Vagina (tissue), 2 donors: Measurements from ENCODE around the gene GPX4. TPM values are rescaled to one million over a fixed set of nuclear protein-coding genes. Genes with fewer than 3 reads are reported as not detected.

ENCODE experiments used
- DNase-seq, 2 donors: peaks; one replicate each; pipeline ENCODE4 v3.0.0-alpha.2; 2017; ENCODE audit errors: extremely low spot score in 2 of 2
- H3K27ac ChIP-seq: fragments of 200-600 bp; sonication (generic); one replicate; pipeline ENCODE4 v1.5.1; 2019
- H3K27me3 ChIP-seq: fragments of 200-600 bp; sonication (generic); one replicate; pipeline ENCODE4 v1.5.1; 2019
- H3K36me3 ChIP-seq, 2 donors: fragments of 200-600 bp; sonication (generic); one replicate each; pipeline ENCODE4 v1.5.1; 2017 to 2019
- H3K4me1 ChIP-seq: fragments of 200-600 bp; sonication (generic); one replicate; pipeline ENCODE4 v1.5.1; 2019
- H3K4me3 ChIP-seq, 2 donors: fragments of 200-600 bp; sonication (generic); 1 replicate in 1 of 2; 2 replicates in 1 of 2; pipeline ENCODE4 v1.5.1; 2016 to 2019
- H3K9me3 ChIP-seq: fragments of 200-600 bp; sonication (generic); one replicate; pipeline ENCODE4 v1.5.1; 2019
- CTCF ChIP-seq, 3 experiments: fragments of 450-650 bp in 2 of 3; fragments of 200-600 bp in 1 of 3; sonication (generic) in 1 of 3; IDR thresholded peaks; one replicate each; pipeline ENCODE4 v1.5.1; 2017 to 2019; ENCODE audit warnings: antibody characterized with exemption in 3 of 3, mild to moderate bottlenecking in 2 of 3, moderate library complexity in 2 of 3
- POLR2A ChIP-seq, 2 donors: fragments of 450-650 bp; IDR thresholded peaks; one replicate each; pipeline ENCODE4 v1.6.1; 2017; ENCODE audit warnings: antibody characterized with exemption in 2 of 2, mild to moderate bottlenecking in 2 of 2, moderate library complexity in 2 of 2
- POLR2AphosphoS5 ChIP-seq, 2 donors: sonication (generic); formaldehyde crosslinking; IDR thresholded peaks; one replicate each; pipeline ENCODE4 v1.9.0; 2017; ENCODE audit warnings: antibody characterized with exemption in 2 of 2, mild to moderate bottlenecking in 2 of 2, low read depth in 1 of 2; ENCODE audit not compliant: insufficient read depth in 1 of 2
- intact Hi-C: fragments of 100-400 bp; cut with DNase I; formaldehyde crosslinking; loops from one replicate; pipeline ENCODE4 v1.15.1; 2023
- total RNA-seq: library from RNA; depleted of rRNA; stranded (reverse); fragments of >200 nt; gene quantifications from one replicate; pipeline ENCODE4 v1.2.3, GENCODE V29; 2016

The GPX4 gene
- total RNA-seq, 1 donor from 2014 or later = 524 TPM

DNA sequence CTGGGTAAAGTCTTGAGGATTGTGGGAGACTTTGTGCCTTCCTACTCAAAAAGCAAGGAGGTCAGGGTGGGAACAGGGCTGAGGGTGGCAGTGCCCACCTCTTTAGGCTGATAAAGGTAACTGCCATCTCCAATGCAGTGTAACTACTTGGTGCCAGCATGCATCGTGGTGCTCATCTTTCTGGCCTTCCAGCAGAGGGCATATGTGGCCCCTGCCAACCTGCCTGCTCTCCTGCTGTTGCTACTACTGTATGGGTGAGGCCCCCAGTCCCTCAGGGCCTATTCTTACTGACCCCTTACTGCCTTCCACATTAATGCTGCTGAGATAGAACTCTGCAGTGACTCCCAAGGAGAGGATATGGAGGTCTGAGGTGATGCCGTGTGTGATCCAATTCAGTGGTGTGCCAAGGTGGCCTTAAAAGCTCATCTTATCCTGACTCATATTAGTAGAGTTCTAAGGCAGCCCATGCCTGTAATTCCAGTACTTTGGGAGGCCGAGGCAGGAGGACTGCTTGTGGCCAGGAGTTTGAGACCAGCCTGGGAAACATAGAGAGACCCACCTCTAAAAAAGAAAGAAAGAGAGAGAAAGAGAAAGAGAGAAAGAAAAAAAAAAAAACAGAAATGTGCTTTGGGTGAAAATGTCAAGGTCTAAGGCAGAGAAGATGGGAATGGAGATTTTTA is 46.5 kb upstream of the GPX4 start:
- peaks cover 0 to 5% of the 10 kb centered on the region in 2 donors for H3K36me3 ChIP-seq
- H3K27me3 ChIP-seq = no peaks in the 10 kb centered on the region
- H3K4me1 ChIP-seq = no peaks in the 10 kb centered on the region
- intact Hi-C loops = no loop called here
- H3K4me3 ChIP-seq = no peak overlapping the region
- TF ChIP-seq POLR2A (IDR thresholded peaks at IDR 0.05) (no peak), CTCF (IDR thresholded peaks at IDR 0.05) (no peak), POLR2AphosphoS5 (IDR thresholded peaks at IDR 0.05; ENCODE audit: insufficient read depth in 1 of 2, low read depth in 1 of 2) (no peak)
- peaks cover 26% of the 10 kb centered on the region for H3K9me3 ChIP-seq
- no peak for DNase-seq
- H3K27ac ChIP-seq = no peak overlapping the region

- intact Hi-C loops = no loop called here
- TF ChIP-seq CTCF (IDR thresholded peaks at IDR 0.05) (no peak), POLR2A (IDR thresholded peaks at IDR 0.05) (no peak), POLR2AphosphoS5 (IDR thresholded peaks at IDR 0.05; ENCODE audit: insufficient read depth in 1 of 2, low read depth in 1 of 2) (no peak)
- H3K27me3 ChIP-seq = no peaks in the 10 kb centered on the region
- no peaks in the 10 kb centered on the region for H3K4me1 ChIP-seq
- peaks cover 26% of the 10 kb centered on the region for H3K9me3 ChIP-seq
- no peak overlapping the region for H3K4me3 ChIP-seq
- DNase-seq = no peak
- peaks cover 0 to 5% of the 10 kb centered on the region in 2 donors for H3K36me3 ChIP-seq
- no peak overlapping the region for H3K27ac ChIP-seq
Observed at GRCh38 chr19:1058112-1058511, 45.7 kb upstream of the GPX4 start.

- no peak overlapping the region for H3K27ac ChIP-seq
- peaks cover 14% of the 10 kb centered on the region for H3K4me1 ChIP-seq
- intact Hi-C loops = no loop called here
- peaks cover 26% of the 10 kb centered on the region for H3K9me3 ChIP-seq
- no peak for DNase-seq
- TF ChIP-seq POLR2AphosphoS5 (IDR thresholded peaks at IDR 0.05; ENCODE audit: insufficient read depth in 1 of 2, low read depth in 1 of 2) = no peak
- no peak for TF ChIP-seq POLR2A (IDR thresholded peaks at IDR 0.05)
- no peak for TF ChIP-seq CTCF (IDR thresholded peaks at IDR 0.05)
- H3K4me3 ChIP-seq = no peak overlapping the region
- peaks cover 0 to 5% of the 10 kb centered on the region in 2 donors for H3K36me3 ChIP-seq
- H3K27me3 ChIP-seq = no peaks in the 10 kb centered on the region
Observed at GRCh38 chr19:1060689-1061088, 43.1 kb upstream of the GPX4 start.

GRCh38 chr19:1061987-1062386 is 41.8 kb upstream of the GPX4 start:
- Histone ChIP-seq H3K27me3 (no peaks in the 10 kb centered on the region), H3K27ac (no peak overlapping the region), H3K4me3 (no peak overlapping the region), H3K4me1 (peaks cover 27% of the 10 kb centered on the region), H3K9me3 (peaks cover 20% of the 10 kb centered on the region), H3K36me3 (peaks cover 0 to 5% of the 10 kb centered on the region in 2 donors)
- no peak for DNase-seq
- no peak for TF ChIP-seq POLR2AphosphoS5 (IDR thresholded peaks at IDR 0.05; ENCODE audit: insufficient read depth in 1 of 2, low read depth in 1 of 2)
- intact Hi-C loops = no loop called here

GRCh38 chr19:1062387-1063029 is 41.3 kb upstream of the GPX4 start:
- TF ChIP-seq POLR2A (IDR thresholded peaks at IDR 0.05) = no peak
- TF ChIP-seq POLR2AphosphoS5 (IDR thresholded peaks at IDR 0.05; ENCODE audit: insufficient read depth in 1 of 2, low read depth in 1 of 2) = no peak
- TF ChIP-seq CTCF (IDR thresholded peaks at IDR 0.05) = no peak
- H3K36me3 ChIP-seq = peaks cover 0 to 5% of the 10 kb centered on the region in 2 donors
- no peaks in the 10 kb centered on the region for H3K27me3 ChIP-seq
- H3K27ac ChIP-seq = no peak overlapping the region
- no peak overlapping the region for H3K4me3 ChIP-seq
- peaks cover 15% of the 10 kb centered on the region for H3K9me3 ChIP-seq
- intact Hi-C loops = no loop called here
- H3K4me1 ChIP-seq = peaks cover 32% of the 10 kb centered on the region
- no peak for DNase-seq
